Measurements from ENCODE around the gene TALDO1. TPM values are rescaled to one million over a fixed set of nuclear protein-coding genes. Genes with fewer than 3 reads are reported as not detected.

The TALDO1 gene
- total and polyA plus RNA-seq, 10 of the 15 experiments (the other 5 are each of a cell fraction or from before 2014, with no cell fraction given) = 121 to 302 (median 182) TPM

- ChIA-PET SMC1A (ENCODE audit: uncharacterized antibody, unreplicated experiment) (interaction anchor here (0.6 to 2.7 kb wide), 4 partner anchors 13 to 172 kb away, joined by 3 to 8 read pairs (median 4); no protein-coding TSS in a partner anchor), POLR2A (interaction anchor here (0.6 to 8.2 kb wide), 6 partner anchors 20 to 279 kb away, joined by 3 to 72 read pairs (median 5); partner anchors contain the start of genes DEAF1, HRAS, LMNTD2 and TALDO1), CTCF (interaction anchor here (0.6 to 8.6 kb wide), 9 partner anchors 16 to 172 kb away, joined by 3 to 127 read pairs (median 3); partner anchors contain the start of genes DEAF1 and TMEM80), RAD21 (ENCODE audit: unreplicated experiment) (interaction anchor here (1.0 to 3.8 kb wide), 6 partner anchors 31 to 172 kb away, joined by 4 to 34 read pairs (median 14); partner anchors contain the start of genes DEAF1 and TMEM80)
- Histone ChIP-seq H3K79me2 (ENCODE audit: control insufficient read depth, insufficient read depth, low read length) (no peaks in the 10 kb centered on the region), H3K27me3 (replicated peaks in 1 of 2; ENCODE audit: control insufficient read depth in 2 of 2, insufficient read depth in 2 of 2, low read length in 1 of 2) (no peaks in the 10 kb centered on the region), H3K27ac (ENCODE audit: control insufficient read depth, insufficient read depth) (no peak overlapping the region), H2AFZ (ENCODE audit: control insufficient read depth, low read depth, low read length) (no peak overlapping the region), H4K20me1 (ENCODE audit: control insufficient read depth, insufficient read depth) (no peaks in the 10 kb centered on the region; the same call in 1 of the 2 replicates), H3K36me3 (ENCODE audit: control insufficient read depth in 2 of 2, insufficient read depth in 2 of 2, low read length in 1 of 2) (no peaks in the 10 kb centered on the region), H3K4me2 (ENCODE audit: control insufficient read depth, insufficient read depth) (no peak overlapping the region), H3K9me3 (replicated peaks; ENCODE audit: control insufficient read depth, insufficient read depth, low read length) (no peaks in the 10 kb centered on the region), H3K4me3 (no peak overlapping the region), H3K4me1 (ENCODE audit: control insufficient read depth, insufficient read depth, low read length) (peaks cover 8% of the 10 kb centered on the region), H3K9ac (ENCODE audit: control insufficient read depth, insufficient read depth, low read length) (no peak overlapping the region)
- FAIRE-seq (no peak), ATAC-seq (no peak), DNase-seq (ENCODE audit: low read depth, low spot score) (no peak)
- in situ Hi-C loops (cut with MboI) (loop anchor here (10.0 kb wide), 1 partner anchor 62 kb away; no protein-coding TSS in a partner anchor), intact Hi-C loops (cut with micrococcal nuclease; ENCODE audit: unreplicated experiment) (no loop called here)
- WGBS (ENCODE audit: insufficient coverage, insufficient replicate concordance, low lambda C conversion rate, missing lambda C conversion rate) = 83% methylated on average over 9 of the region's 12 CpGs
- TF ChIP-seq ZZZ3 (IDR thresholded peaks at IDR 0.05; ENCODE audit: control insufficient read depth, insufficient read length, low read depth) = no peak
- no peak for TF ChIP-seq CBX5 (IDR thresholded peaks at IDR 0.05; ENCODE audit: low read depth)
- no peak for TF ChIP-seq POLR2A (IDR thresholded peaks at IDR 0.05; ENCODE audit: low read depth, low read length)
- TF ChIP-seq ATF3 (IDR thresholded peaks at IDR 0.05; ENCODE audit: borderline replicate concordance, extremely low read depth, low read depth, low read length) = no peak
- no peak for TF ChIP-seq SMARCA5 (IDR thresholded peaks at IDR 0.05)
- no peak for TF ChIP-seq MAX (IDR thresholded peaks at IDR 0.05; ENCODE audit: low read depth, low read length)
- no peak for TF ChIP-seq CREB1 (IDR thresholded peaks at IDR 0.05; ENCODE audit: low read depth)
- no peak for TF ChIP-seq FOXK2 (IDR thresholded peaks at IDR 0.05)
- BruUV-seq (replicated peaks) = no TSS peak
These were observed 20.0 kb upstream of the TALDO1 start for GRCh38 chr11:727281-727701.

Measured in GM12878 (cell line).